NCI-H510A (cell line): ENCODE data around the gene MAP3K5.
"Not testable (repeated sequence)": the region's sequence is repeated elsewhere in the genome, so short reads cannot be mapped to it uniquely, and the experiment has no call there.

Experiments used
- DNase-seq: peaks from one replicate; lab custom pipeline; 2025; lab: John Stamatoyannopoulos, UW

MAP3K5 gene

DNA sequence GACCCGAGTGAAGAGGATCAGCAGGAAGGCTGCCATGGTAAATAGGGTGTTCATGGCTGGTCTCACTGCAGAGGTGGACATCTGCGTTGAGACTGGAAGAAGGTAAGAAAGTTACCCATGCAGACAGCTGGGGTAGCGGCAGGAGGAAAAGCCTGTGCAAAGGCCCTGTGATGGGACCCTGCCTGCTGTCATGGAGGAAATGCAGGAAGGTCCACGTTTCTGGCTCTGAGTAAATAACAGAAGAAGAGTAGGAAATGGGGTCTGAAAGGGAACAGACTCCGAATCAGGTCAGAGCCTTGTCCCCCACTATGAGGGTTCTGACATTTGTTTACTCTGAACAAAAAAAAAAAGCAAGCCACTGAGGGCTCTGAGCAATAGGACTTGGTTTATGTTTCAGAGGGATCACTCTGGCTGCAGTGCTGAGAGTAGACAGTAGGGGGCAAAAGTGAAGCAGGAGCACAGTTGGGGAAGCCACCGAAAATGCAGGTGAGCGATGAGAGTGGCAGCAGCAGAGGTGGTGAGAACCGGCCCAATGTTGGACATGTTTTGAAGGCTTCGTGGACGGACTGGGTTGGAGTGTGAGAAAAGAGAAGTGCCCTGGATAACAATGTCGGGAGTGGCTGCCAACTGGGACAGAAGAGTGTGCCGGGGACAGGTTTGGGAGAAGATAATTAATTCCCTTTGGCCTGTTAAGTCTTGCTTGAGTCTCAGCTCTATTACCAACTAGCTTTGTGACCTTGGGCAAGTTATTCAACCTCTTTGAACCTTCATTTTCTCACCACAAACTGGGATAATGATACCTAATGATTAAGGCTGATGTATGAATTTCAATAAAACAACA lies 184.1 kb downstream of the MAP3K5 start:
- peak; percentile 17 for DNase-seq

- DNase-seq = no peak
Measured at GRCh38 chr6:136607204-136607931, 184.9 kb downstream of the MAP3K5 start.

DNA sequence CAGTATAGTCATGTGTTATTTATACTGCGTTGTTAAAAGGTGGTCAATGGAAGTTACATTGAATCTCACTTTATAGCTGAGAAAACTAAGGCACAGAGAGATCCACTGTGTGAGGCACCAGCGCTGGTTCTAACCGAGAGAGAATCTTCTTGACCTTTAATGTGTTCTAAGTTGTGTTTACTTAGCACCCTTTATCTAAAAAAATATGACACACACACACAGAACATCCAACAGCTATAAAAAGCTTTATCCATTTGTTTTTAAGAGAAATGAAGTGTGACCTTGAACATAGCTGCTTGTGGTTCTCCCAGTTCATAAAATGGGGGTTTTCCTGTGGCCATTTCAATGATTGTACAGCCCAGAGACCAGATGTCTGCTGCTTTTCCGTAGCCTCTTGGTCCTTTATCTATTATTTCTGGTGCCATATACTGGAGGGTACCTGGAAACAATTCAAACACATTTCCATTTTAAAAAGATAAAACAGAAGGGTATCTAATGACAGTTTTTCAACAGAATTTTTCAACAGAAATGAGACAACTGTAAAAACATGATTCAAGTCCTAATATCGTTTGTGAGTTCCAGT lies 187.3 kb downstream of the MAP3K5 start:
- no peak for DNase-seq

GRCh38 chr6:136604328-136604825 lies 187.9 kb downstream of the MAP3K5 start:
- DNase-seq = no peak

DNA sequence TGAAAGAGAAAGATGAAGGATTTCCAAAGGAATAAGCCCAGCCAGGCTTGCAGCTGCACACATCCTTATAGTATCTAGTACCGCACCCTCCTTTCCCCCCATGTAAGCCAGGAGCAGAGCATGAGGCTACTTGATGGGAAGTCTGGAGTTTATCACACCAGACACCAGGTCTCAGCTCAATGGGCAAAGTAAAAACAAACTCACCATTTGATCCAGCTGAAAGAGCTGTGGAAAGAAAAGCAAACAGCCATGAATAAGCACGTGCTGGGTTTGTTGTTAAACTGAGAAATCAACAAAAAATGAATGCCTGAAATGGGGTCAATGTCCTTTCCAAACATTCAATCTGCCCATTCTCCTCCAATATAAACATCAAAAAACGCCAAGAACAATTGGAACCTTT lies 191.5 kb downstream of the MAP3K5 start:
- no peak for DNase-seq

GRCh38 chr6:136599329-136600011 lies 192.8 kb downstream of the MAP3K5 start:
- DNase-seq = no peak

GRCh38 chr6:136598048-136598447 lies 194.2 kb downstream of the MAP3K5 start:
- no peak for DNase-seq

GRCh38 chr6:136594671-136595070 lies 197.6 kb downstream of the MAP3K5 start:
- DNase-seq = no peak

DNA sequence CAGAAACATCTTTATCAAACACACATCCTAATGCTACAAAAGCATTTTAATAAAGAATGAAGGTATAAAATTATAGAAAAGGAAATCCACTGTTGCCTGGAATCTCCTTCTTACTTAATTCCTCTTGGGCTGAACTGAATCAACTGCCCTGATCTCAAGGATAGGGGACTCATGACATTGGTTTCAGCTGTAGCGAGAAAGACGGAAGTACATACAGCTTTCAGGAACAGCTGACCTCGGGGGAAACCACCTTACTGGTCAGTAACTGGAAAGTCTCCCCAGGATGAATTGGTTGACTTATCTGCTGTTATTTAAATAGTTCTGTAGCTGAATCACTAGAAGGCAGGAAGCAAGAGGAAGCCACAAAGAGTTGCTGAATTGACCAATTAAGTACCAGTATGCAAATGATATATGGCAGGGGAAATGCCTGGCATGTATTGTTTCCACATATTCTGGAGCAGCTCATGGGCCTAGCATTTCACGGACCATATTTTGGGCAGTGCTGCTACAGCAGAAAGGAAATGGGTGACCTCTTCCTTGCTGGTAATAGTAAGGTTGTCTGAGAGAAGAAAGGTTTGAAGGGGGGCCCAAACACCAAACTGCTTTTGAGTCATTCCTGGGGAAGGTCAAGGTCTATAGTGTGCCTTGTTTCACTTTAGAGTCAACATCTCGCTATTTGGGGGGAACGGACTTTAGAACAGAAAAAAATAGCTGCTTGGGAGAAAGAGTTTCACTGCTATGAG lies 198.4 kb downstream of the MAP3K5 start:
- no peak for DNase-seq

- no peak for DNase-seq
Measured at GRCh38 chr6:136592930-136593673, 199.2 kb downstream of the MAP3K5 start.

DNA sequence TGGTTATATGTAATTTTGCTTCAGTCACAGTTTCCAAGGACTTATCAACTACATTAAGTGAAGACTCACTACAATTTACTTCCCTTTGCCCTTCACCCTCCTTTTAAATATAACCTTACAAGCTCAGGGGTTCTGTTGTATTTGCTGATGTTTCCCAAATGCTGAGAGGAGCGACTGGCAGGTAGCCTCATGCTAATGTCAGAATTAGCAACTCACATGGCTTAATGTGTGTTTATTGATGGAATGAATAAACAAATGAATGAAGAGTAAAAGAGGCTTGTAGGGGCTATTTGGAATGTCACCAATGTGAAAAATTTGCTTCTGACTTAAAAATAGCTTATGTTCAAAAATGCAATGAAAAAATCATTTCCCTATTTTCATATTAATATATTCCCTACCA lies 200.7 kb downstream of the MAP3K5 start:
- DNase-seq = no peak

GRCh38 chr6:136590846-136591245 lies 201.4 kb downstream of the MAP3K5 start:
- DNase-seq = not testable (repeated sequence)

DNA sequence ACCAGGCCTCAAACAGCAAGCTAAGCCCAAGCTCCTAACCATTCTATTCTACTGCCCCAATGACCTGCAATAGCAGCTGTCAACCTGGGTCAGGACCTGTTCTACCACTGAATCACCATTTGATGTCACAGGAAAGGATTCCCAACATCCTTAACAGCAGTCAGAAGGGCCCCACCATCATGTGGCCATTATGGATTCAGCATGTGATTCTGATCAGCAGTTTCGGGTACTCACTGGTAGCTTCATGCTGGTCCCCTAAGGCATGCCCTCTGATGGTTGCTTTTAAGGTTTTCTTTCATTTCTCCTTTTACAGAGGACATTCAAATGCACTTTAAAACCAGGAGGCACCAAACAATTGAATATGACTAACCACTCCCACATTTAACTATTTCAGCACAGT lies 204.8 kb downstream of the MAP3K5 start:
- no peak for DNase-seq

GRCh38 chr6:136586295-136586694 lies 206.0 kb downstream of the MAP3K5 start:
- DNase-seq = no peak

DNA sequence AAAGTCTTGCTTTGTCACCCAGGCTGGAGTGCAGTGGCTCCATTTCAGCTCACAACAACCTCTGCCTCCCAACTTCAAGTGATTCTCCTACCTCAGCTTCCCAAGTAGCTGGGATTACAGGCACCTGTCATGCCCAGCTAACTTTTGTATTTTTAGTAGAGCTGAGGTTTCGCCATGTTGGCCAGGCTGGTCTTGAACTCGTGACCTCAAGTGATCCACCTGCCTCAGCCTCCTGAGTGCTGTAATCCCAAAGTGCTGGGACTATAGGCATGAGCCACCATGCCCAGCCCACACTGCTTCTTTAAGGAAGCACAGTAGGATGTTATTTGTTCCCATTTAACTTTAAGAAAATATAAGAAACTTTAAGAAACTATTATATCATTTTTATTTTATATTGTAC lies 206.8 kb downstream of the MAP3K5 start:
- not testable (repeated sequence) for DNase-seq

DNA sequence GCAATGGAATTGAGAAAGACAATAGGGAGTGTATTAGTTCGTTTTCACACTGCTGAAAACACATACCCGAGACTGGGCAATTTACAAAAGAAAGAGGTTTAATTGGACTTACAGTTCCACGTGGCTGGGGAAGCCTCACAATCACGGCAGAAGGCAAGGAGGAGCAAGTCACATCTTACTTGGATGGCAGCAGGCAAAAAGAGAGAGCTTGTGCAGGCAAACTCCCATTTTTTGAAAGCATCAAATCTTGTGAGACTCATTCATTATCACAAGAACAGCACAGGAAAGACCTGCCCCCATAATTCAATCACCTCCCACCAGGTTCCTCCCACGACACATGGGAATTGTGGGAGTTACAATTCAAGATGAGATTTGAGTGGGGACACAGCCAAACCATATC lies 208.0 kb downstream of the MAP3K5 start:
- DNase-seq = not testable (repeated sequence)

- DNase-seq = no peak
Measured at GRCh38 chr6:136582711-136583471, 209.4 kb downstream of the MAP3K5 start.

- no peak for DNase-seq
Measured at GRCh38 chr6:136579800-136580199, 212.5 kb downstream of the MAP3K5 start.

GRCh38 chr6:136576821-136577220 lies 215.5 kb downstream of the MAP3K5 start:
- DNase-seq = no peak

DNA sequence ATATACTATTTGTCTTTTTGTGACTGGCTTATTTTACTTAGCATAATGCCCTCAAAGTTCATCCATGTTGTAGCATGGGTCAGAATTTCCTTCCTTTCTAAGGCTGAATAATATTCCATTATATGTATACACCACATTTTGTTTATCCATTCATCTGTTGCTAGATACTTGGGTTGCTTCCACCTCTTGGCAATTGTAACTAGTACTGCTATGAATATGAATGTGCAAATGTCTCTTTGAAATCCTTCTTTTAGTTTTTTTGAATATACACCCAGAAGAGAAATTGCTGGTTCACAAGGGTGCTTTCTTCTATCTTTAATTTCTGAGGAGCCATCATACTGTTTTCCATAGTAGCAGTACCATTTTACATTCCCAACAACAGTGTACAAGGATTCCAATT lies 220.8 kb downstream of the MAP3K5 start:
- DNase-seq = no peak
